ENCODE data around the gene BANF1. TPM values are rescaled to one million over a fixed set of nuclear protein-coding genes. Genes with fewer than 3 reads are reported as not detected.
A peak's percentile ranks its signal among the peaks of the same experiment; 100 is the strongest.

The BANF1 gene
- total and polyA plus RNA-seq, 12 donors: 196 to 381 (median 215) TPM

- H3K36me3 ChIP-seq: no peaks in the 10 kb centered on the region
- H3K9me3 ChIP-seq: no peaks in the 10 kb centered on the region
- DNase-seq (no peak), ATAC-seq (peak in 2 of 8 donors; percentile 6)
- WGBS, 2 donors: 81 to 90% methylated on average over 6 of the region's 6 CpGs
- peak overlapping the region in 9 of 10 donors; percentile 30 to 65 (median 51) for H3K27ac ChIP-seq
- no peak overlapping the region for H3K4me3 ChIP-seq
- peaks cover 0 to 27% (median 18%) of the 10 kb centered on the region in 9 donors for H3K4me1 ChIP-seq
- TF ChIP-seq CTCF (IDR thresholded peaks at IDR 0.05): no peak
- peaks cover 8 to 39% (median 23%) of the 10 kb centered on the region in 7 donors for H3K27me3 ChIP-seq
- intact Hi-C loops (cut with DNase I): no loop called here
Measured at GRCh38 chr11:66014804-66015453, 12.6 kb downstream of the BANF1 start.

DNA sequence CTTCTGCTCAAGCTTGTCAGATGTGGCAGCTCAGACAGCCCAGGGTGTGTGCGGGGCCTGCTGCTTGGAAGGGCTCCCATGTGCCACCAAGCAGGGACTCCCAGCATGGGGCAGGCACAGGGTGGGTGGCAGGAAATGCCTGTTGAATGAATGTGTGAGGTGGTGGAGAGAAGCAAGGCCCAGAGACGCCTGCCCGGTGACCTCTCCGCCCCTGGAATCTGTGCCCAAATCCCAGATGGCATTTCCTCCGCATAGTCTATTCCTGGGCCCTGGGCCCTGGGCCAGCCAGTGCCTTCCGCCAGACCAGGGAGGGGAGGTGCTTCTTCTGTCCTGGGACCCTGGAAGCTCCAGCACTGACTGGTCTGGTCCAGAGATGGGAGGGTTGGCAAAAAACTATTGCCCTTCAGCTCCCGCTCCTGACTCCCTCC, 13.2 kb downstream of the BANF1 start:
- peaks cover 0 to 27% (median 18%) of the 10 kb centered on the region in 9 donors for H3K4me1 ChIP-seq
- peaks cover 8 to 35% (median 23%) of the 10 kb centered on the region in 7 donors for H3K27me3 ChIP-seq
- intact Hi-C loops (cut with DNase I): no loop called here
- DNase-seq (peak; percentile 32 to 50), ATAC-seq (peak; percentile 39 to 90 (median 68))
- H3K27ac ChIP-seq: peak overlapping the region in 9 of 10 donors; percentile 30 to 65 (median 51)
- no peak for TF ChIP-seq CTCF (IDR thresholded peaks at IDR 0.05)
- H3K9me3 ChIP-seq: no peaks in the 10 kb centered on the region
- no peaks in the 10 kb centered on the region for H3K36me3 ChIP-seq
- 47 to 50% methylated on average over 7 of the region's 7 CpGs for WGBS, 2 donors
- H3K4me3 ChIP-seq: no peak overlapping the region

DNA sequence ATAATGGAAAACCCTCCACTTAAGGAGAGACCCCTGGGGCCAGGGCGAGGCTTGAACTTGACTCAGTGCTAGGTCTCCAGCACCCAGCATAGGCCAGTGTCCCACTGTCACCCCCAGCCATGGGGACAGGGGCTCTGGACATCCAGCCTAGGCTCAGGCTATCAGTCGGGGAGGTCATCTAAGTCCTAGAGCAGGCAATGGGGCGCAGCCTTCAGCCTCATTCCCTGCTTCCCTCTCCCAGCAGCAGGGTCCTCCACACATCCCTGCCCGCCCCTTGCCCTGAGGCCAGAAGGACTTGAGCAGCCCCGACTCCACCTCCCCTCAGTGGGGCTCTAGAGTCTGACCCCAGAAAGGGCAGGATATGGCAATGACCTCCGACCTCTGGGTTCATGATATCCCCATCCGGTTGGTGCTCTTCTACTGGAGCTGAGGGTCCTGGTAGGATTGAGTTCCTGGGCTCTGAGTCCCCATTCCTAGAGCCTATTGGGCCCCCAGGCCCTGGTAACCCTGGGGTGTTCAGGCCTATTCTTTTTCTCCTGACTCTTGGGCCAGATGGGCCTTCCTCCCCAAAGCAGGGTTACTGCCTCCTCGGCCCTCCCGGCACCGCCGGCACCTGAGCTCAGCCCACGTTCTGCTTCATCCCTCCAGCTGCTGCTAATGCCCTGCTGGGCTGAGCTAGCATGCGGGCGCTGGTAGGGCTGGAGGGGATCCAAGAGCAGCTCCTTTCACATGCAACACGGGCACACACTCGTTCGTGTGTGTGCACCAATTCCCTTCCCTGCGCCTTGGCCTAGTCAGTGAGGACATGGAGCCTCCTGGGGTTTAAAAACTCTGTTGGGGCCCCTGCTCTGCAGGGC, 13.9 kb downstream of the BANF1 start:
- intact Hi-C loops (cut with DNase I): no loop called here
- TF ChIP-seq CTCF (IDR thresholded peaks at IDR 0.05): no peak
- Histone ChIP-seq H3K4me1 (peaks cover 0 to 32% (median 18%) of the 10 kb centered on the region in 9 donors), H3K4me3 (no peak overlapping the region), H3K27ac (peak overlapping the region in 7 of 10 donors; percentile 26 to 65 (median 51)), H3K36me3 (no peaks in the 10 kb centered on the region), H3K9me3 (no peaks in the 10 kb centered on the region), H3K27me3 (peaks cover 8 to 28% (median 23%) of the 10 kb centered on the region in 7 donors)
- ATAC-seq (peak in 6 of 8 donors; percentile 7 to 36 (median 22)), DNase-seq (no peak)
- 75 to 79% methylated on average over 18 of the region's 18 CpGs for WGBS, 2 donors

- no peak for ATAC-seq
- 85 to 87% methylated on average over 10 of the region's 10 CpGs for WGBS, 2 donors
- DNase-seq: no peak
- intact Hi-C loops (cut with DNase I): no loop called here
- H3K4me1 ChIP-seq: peaks cover 0 to 34% (median 15%) of the 10 kb centered on the region in 9 donors
- no peak overlapping the region for H3K27ac ChIP-seq
- no peaks in the 10 kb centered on the region for H3K9me3 ChIP-seq
- H3K36me3 ChIP-seq: no peaks in the 10 kb centered on the region
- no peak overlapping the region for H3K4me3 ChIP-seq
- peaks cover 6 to 22% (median 18%) of the 10 kb centered on the region in 7 donors for H3K27me3 ChIP-seq
- no peak for TF ChIP-seq CTCF (IDR thresholded peaks at IDR 0.05)
Measured at GRCh38 chr11:66016793-66017177, 14.5 kb downstream of the BANF1 start.

All from heart right ventricle (tissue), 16 donors.